Endothelial cell of umbilical vein (primary cell): ENCODE measurements around the gene MBD5. TPM values are rescaled to one million over a fixed set of nuclear protein-coding genes. Genes with fewer than 3 reads are reported as not detected.

Experiments
- BruUV-seq: library from RNA; stranded (reverse); fragments of 400-500 nt; replicated peaks from 2 replicates; lab custom pipeline; 2021; lab: Mats Ljungman, UMichigan
- CTCF ChIA-PET: fragments of 300-600, 350-600 bp; sonication (Branson Sonifier 250); formaldehyde crosslinking; loops from one replicate; lab custom pipeline; 2021; ENCODE audit warnings: antibody characterized with exemption, inconsistent platforms; lab: Charles Lee
- POLR2A ChIA-PET: fragments of 300-600, 350-600 bp; sonication (Branson Sonifier 250); formaldehyde crosslinking; loops from one replicate; lab custom pipeline; 2021; ENCODE audit warnings: antibody characterized with exemption, inconsistent platforms; lab: Charles Lee
- DNase-seq: peaks from one replicate; pipeline ENCODE4 v3.0.0-alpha.2; 2011; ENCODE audit warnings: low read depth, low spot score
- FAIRE-seq: peaks from 2 replicates; lab custom pipeline; 2011; peaks lifted over from hg19 to GRCh38; lab: Jason Lieb, UNC
- H2AFZ ChIP-seq: 2 replicates; pipeline ENCODE4 v1.6.0; 2012; ENCODE audit warnings: low read depth, low read length, control low read depth, inconsistent platforms
- H3K27ac ChIP-seq: 2 replicates; pipeline ENCODE4 v1.5.1; 2011; ENCODE audit warnings: low read depth, mild to moderate bottlenecking, control low read depth, low read length, moderate library complexity; ENCODE audit not compliant: insufficient read depth
- H3K27me3 ChIP-seq, 2 experiments: 2 replicates each; pipeline versions ENCODE4 v1.6.0 to v1.6.1; 2011; ENCODE audit warnings: low read length in 2 of 2, mixed read lengths in 1 of 2; ENCODE audit not compliant: control insufficient read depth in 2 of 2, insufficient read depth in 2 of 2
- H3K36me3 ChIP-seq, 2 experiments: 2 replicates in 1 of 2; 3 replicates in 1 of 2; pipeline ENCODE4 v1.5.1; 2011; ENCODE audit warnings: low read length in 2 of 2, mild to moderate bottlenecking in 1 of 2, moderate library complexity in 1 of 2; ENCODE audit not compliant: control insufficient read depth in 2 of 2, insufficient read depth in 2 of 2; ENCODE audit errors: extremely low read depth in 1 of 2
- H3K4me1 ChIP-seq: 3 replicates; pipeline ENCODE4 v1.5.1; 2011; ENCODE audit warnings: mild to moderate bottlenecking, low read length; ENCODE audit not compliant: control insufficient read depth, insufficient read depth; ENCODE audit errors: extremely low read depth
- H3K4me2 ChIP-seq: 2 replicates; pipeline ENCODE4 v1.6.1; 2011; ENCODE audit warnings: low read length, control low read depth, mixed read lengths; ENCODE audit not compliant: insufficient read depth
- H3K4me3 ChIP-seq, 3 experiments: fragments of 200-600 bp in 1 of 3; sonication (generic), shearing (Covaris generic) in 1 of 3; replicated peaks in 1 of 3; 2 replicates each; pipeline ENCODE4 v1.5.1; 2011 to 2016; ENCODE audit warnings: control low read depth in 3 of 3, low read length in 3 of 3, mild to moderate bottlenecking in 2 of 3, inconsistent platforms in 1 of 3, low read depth in 1 of 3, moderate library complexity in 1 of 3; ENCODE audit not compliant: insufficient read depth in 1 of 3
- H3K79me2 ChIP-seq: 2 replicates; pipeline ENCODE4 v1.6.0; 2012; ENCODE audit warnings: low read length, inconsistent platforms; ENCODE audit not compliant: control insufficient read depth, insufficient read depth
- H3K9ac ChIP-seq: replicated peaks from 2 replicates; pipeline ENCODE3; 2011; ENCODE audit warnings: low read length, control low read depth; ENCODE audit not compliant: insufficient read depth; ENCODE audit errors: extremely low read depth
- H3K9me1 ChIP-seq: replicated peaks from 3 replicates; pipeline ENCODE4 v1.6.0; 2011; ENCODE audit warnings: mild to moderate bottlenecking, low read length; ENCODE audit not compliant: control insufficient read depth, insufficient read depth; ENCODE audit errors: extremely low read depth
- H3K9me3 ChIP-seq: replicated peaks from 2 replicates; pipeline ENCODE4 v1.5.1; 2012; ENCODE audit warnings: low read length, inconsistent platforms; ENCODE audit not compliant: control insufficient read depth, insufficient read depth
- H4K20me1 ChIP-seq: replicated peaks from 2 replicates; pipeline ENCODE3; 2011; ENCODE audit warnings: mild to moderate bottlenecking, low read length; ENCODE audit not compliant: control insufficient read depth, insufficient read depth; ENCODE audit errors: extremely low read depth
- CTCF ChIP-seq, 2 donors: IDR thresholded peaks; 1 replicate in 1 of 2; 2 replicates in 1 of 2; pipeline ENCODE4 v1.5.1; 2011; ENCODE audit warnings: low read length in 2 of 2, mild to moderate bottlenecking in 2 of 2, moderate library complexity in 2 of 2, control low read depth in 1 of 2, inconsistent platforms in 1 of 2, low read depth in 1 of 2; ENCODE audit not compliant: insufficient read depth in 1 of 2; ENCODE audit errors: extremely low read depth in 1 of 2
- EZH2 ChIP-seq: IDR thresholded peaks from 2 replicates; pipeline ENCODE4 v1.6.1; 2012; ENCODE audit warnings: borderline replicate concordance, low read depth, mild to moderate bottlenecking, moderate library complexity, low read length, inconsistent platforms; ENCODE audit not compliant: severe bottlenecking
- FOS ChIP-seq: IDR thresholded peaks from 2 replicates; pipeline ENCODE4 v1.6.1; 2011; ENCODE audit warnings: mild to moderate bottlenecking, low read length, moderate library complexity, borderline replicate concordance; ENCODE audit not compliant: insufficient read depth
- GATA2 ChIP-seq: IDR thresholded peaks from 2 replicates; pipeline ENCODE4 v1.7.0; 2011; ENCODE audit warnings: low read depth, mild to moderate bottlenecking, moderate library complexity, mixed read lengths, low read length; ENCODE audit not compliant: insufficient read length, insufficient read depth
- JUN ChIP-seq: IDR thresholded peaks from 2 replicates; pipeline ENCODE4 v1.6.1; 2011; ENCODE audit warnings: borderline replicate concordance, low read depth; ENCODE audit not compliant: insufficient read length, insufficient read depth
- MAX ChIP-seq: IDR thresholded peaks from 2 replicates; pipeline ENCODE4 v1.6.1; 2011; ENCODE audit not compliant: insufficient read depth, insufficient read length
- MYC ChIP-seq: IDR thresholded peaks from one replicate; pipeline ENCODE4 v1.6.1; 2011; ENCODE audit warnings: mild to moderate bottlenecking, low read depth, low read length
- POLR2A ChIP-seq: IDR thresholded peaks from 2 replicates; pipeline ENCODE4 v1.6.1; 2012; ENCODE audit warnings: low read depth, mild to moderate bottlenecking, control low read depth, low read length
- POLR2AphosphoS5 ChIP-seq: IDR thresholded peaks from 2 replicates; pipeline ENCODE4 v1.6.1; 2012; ENCODE audit warnings: low read depth, mild to moderate bottlenecking, control low read depth, low read length, moderate library complexity; ENCODE audit not compliant: insufficient read depth
- dilution Hi-C: fragments of 300-500 bp; cut with MboI; formaldehyde crosslinking; loops from one replicate; pipeline ENCODE4 v1.15.0; 2019; ENCODE audit warnings: low sequenced_read_pairs; ENCODE audit not compliant: extremely low pct_ligation_motif_present
- intact Hi-C: fragments of 100-400 bp; cut with micrococcal nuclease; formaldehyde crosslinking; loops from one replicate; pipeline ENCODE4 v1.10.0; 2022
- polyA plus RNA-seq, 4 experiments: library from polyadenylated mRNA; depleted of rRNA in 3 of 4; stranded (reverse) in 3 of 4; unstranded in 1 of 4; fragments of >200 nt; gene quantifications; 2 replicates each; pipeline versions ENCODE4 v1.2.1 to v1.2.3, GENCODE V29; 2011 to 2012; ENCODE audit warnings: missing spikeins in 1 of 4
- total RNA-seq: library from RNA; stranded (reverse); gene quantifications from 2 replicates; pipeline ENCODE4 v1.2.3, GENCODE V29; 2021

MBD5 gene
- total and polyA plus RNA-seq, 2 donors (not counting 3 experiments of a cell fraction or from before 2014, with no cell fraction given): 11.3 to 37.0 TPM

DNA sequence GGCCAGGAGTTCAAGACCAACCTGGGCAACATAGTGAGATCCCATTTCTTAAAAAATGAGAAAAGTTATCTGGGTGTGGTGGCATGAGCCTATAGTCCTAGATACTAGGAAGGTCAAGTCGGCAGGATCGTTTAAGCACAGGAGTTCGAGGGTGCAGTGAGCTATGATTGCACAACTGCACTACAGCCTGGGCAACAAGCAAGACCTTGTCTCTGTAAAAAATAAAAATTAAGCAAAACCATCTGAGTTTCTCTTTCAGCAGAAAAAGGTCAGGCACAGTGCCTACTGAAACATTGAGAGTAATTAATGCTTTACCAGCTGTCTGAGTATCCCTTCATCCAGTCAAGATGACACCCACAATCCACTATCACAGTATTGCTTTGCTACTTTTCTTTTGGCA, 258.3 kb downstream of the MBD5 start:
- no TSS peak for BruUV-seq
- TF ChIP-seq FOS: no peak
- no peak for TF ChIP-seq POLR2A
- no peak for TF ChIP-seq MYC
- no peak for TF ChIP-seq JUN
- TF ChIP-seq GATA2: no peak
- no peak for TF ChIP-seq EZH2
- TF ChIP-seq POLR2AphosphoS5: no peak
- no peak for TF ChIP-seq MAX
- TF ChIP-seq CTCF (IDR thresholded peaks at IDR 0.05; ENCODE audit: extremely low read depth in 1 of 2, insufficient read depth in 1 of 2, low read depth in 1 of 2, low read length in 2 of 2): no peak
- intact Hi-C loops (no loop called here), dilution Hi-C loops (no loop called here)
- Histone ChIP-seq H3K36me3 (no peaks in the 10 kb centered on the region), H3K9me3 (no peaks in the 10 kb centered on the region), H3K4me3 (no peak overlapping the region), H2AFZ (no peak overlapping the region), H3K4me2 (no peak overlapping the region), H3K79me2 (no peaks in the 10 kb centered on the region), H3K9me1 (no peaks in the 10 kb centered on the region), H3K9ac (no peak overlapping the region), H3K27ac (no peak overlapping the region), H3K27me3 (no peaks in the 10 kb centered on the region), H4K20me1 (no peaks in the 10 kb centered on the region), H3K4me1 (peaks cover 10% of the 10 kb centered on the region)
- DNase-seq (no peak), FAIRE-seq (no peak)
- ChIA-PET POLR2A (no interaction called here), CTCF (no interaction called here)
